Vagina (tissue), 2 donors: Measurements from ENCODE around the gene ATP11A. TPM values are rescaled to one million over a fixed set of nuclear protein-coding genes. Genes with fewer than 3 reads are reported as not detected.
A peak's percentile ranks its signal among the peaks of the same experiment; 100 is the strongest.
"Not testable (repeated sequence)": the region's sequence is repeated elsewhere in the genome, so short reads cannot be mapped to it uniquely, and the experiment has no call there.

ENCODE experiments used
- DNase-seq, 2 donors: peaks; one replicate each; pipeline ENCODE4 v3.0.0-alpha.2; 2017; ENCODE audit errors: extremely low spot score in 2 of 2
- H3K27ac ChIP-seq: fragments of 200-600 bp; sonication (generic); one replicate; pipeline ENCODE4 v1.5.1; 2019
- H3K27me3 ChIP-seq: fragments of 200-600 bp; sonication (generic); one replicate; pipeline ENCODE4 v1.5.1; 2019
- H3K36me3 ChIP-seq, 2 donors: fragments of 200-600 bp; sonication (generic); one replicate each; pipeline ENCODE4 v1.5.1; 2017 to 2019
- H3K4me1 ChIP-seq: fragments of 200-600 bp; sonication (generic); one replicate; pipeline ENCODE4 v1.5.1; 2019
- H3K4me3 ChIP-seq, 2 donors: fragments of 200-600 bp; sonication (generic); 1 replicate in 1 of 2; 2 replicates in 1 of 2; pipeline ENCODE4 v1.5.1; 2016 to 2019
- H3K9me3 ChIP-seq: fragments of 200-600 bp; sonication (generic); one replicate; pipeline ENCODE4 v1.5.1; 2019
- CTCF ChIP-seq, 3 experiments: fragments of 450-650 bp in 2 of 3; fragments of 200-600 bp in 1 of 3; sonication (generic) in 1 of 3; IDR thresholded peaks; one replicate each; pipeline ENCODE4 v1.5.1; 2017 to 2019; ENCODE audit warnings: antibody characterized with exemption in 3 of 3, mild to moderate bottlenecking in 2 of 3, moderate library complexity in 2 of 3
- POLR2A ChIP-seq, 2 donors: fragments of 450-650 bp; IDR thresholded peaks; one replicate each; pipeline ENCODE4 v1.6.1; 2017; ENCODE audit warnings: antibody characterized with exemption in 2 of 2, mild to moderate bottlenecking in 2 of 2, moderate library complexity in 2 of 2
- POLR2AphosphoS5 ChIP-seq, 2 donors: sonication (generic); formaldehyde crosslinking; IDR thresholded peaks; one replicate each; pipeline ENCODE4 v1.9.0; 2017; ENCODE audit warnings: antibody characterized with exemption in 2 of 2, mild to moderate bottlenecking in 2 of 2, low read depth in 1 of 2; ENCODE audit not compliant: insufficient read depth in 1 of 2
- intact Hi-C: fragments of 100-400 bp; cut with DNase I; formaldehyde crosslinking; loops from one replicate; pipeline ENCODE4 v1.15.1; 2023
- total RNA-seq: library from RNA; depleted of rRNA; stranded (reverse); fragments of >200 nt; gene quantifications from one replicate; pipeline ENCODE4 v1.2.3, GENCODE V29; 2016

Gene ATP11A
- total RNA-seq, 1 donor from 2014 or later: 33.4 TPM

GRCh38 chr13:112783978-112784371 is 94.1 kb downstream of the ATP11A start:
- peak in 1 of 2 donors; percentile 55 for DNase-seq
- no peaks in the 10 kb centered on the region for H3K36me3 ChIP-seq
- peak overlapping the region; percentile 49 for H3K27ac ChIP-seq
- intact Hi-C loops: no loop called here
- H3K4me1 ChIP-seq: peaks cover 31% of the 10 kb centered on the region
- no peaks in the 10 kb centered on the region for H3K27me3 ChIP-seq
- no peaks in the 10 kb centered on the region for H3K9me3 ChIP-seq
- TF ChIP-seq POLR2A (IDR thresholded peaks at IDR 0.05) (no peak), CTCF (IDR thresholded peaks at IDR 0.05) (no peak), POLR2AphosphoS5 (IDR thresholded peaks at IDR 0.05; ENCODE audit: insufficient read depth in 1 of 2, low read depth in 1 of 2) (no peak)
- no peak overlapping the region for H3K4me3 ChIP-seq

GRCh38 chr13:112784811-112785482 is 95.1 kb downstream of the ATP11A start:
- intact Hi-C loops: no loop called here
- TF ChIP-seq CTCF (IDR thresholded peaks at IDR 0.05): no peak
- H3K9me3 ChIP-seq: no peaks in the 10 kb centered on the region

GRCh38 chr13:112785483-112785856 is 95.6 kb downstream of the ATP11A start:
- intact Hi-C loops: no loop called here
- TF ChIP-seq CTCF (IDR thresholded peaks at IDR 0.05) (no peak), POLR2AphosphoS5 (IDR thresholded peaks at IDR 0.05; ENCODE audit: insufficient read depth in 1 of 2, low read depth in 1 of 2) (no peak), POLR2A (IDR thresholded peaks at IDR 0.05) (no peak)
- DNase-seq: peak in 1 of 2 donors; percentile 82
- H3K36me3 ChIP-seq: no peaks in the 10 kb centered on the region
- no peak overlapping the region for H3K4me3 ChIP-seq
- H3K9me3 ChIP-seq: no peaks in the 10 kb centered on the region
- H3K4me1 ChIP-seq: peaks cover 31% of the 10 kb centered on the region
- no peak overlapping the region for H3K27ac ChIP-seq
- H3K27me3 ChIP-seq: no peaks in the 10 kb centered on the region

More at GRCh38 chr13:112784811-112785482, 95.1 kb downstream of the ATP11A start:
- Histone ChIP-seq H3K36me3 (no peaks in the 10 kb centered on the region), H3K27ac (no peak overlapping the region), H3K4me1 (peaks cover 31% of the 10 kb centered on the region), H3K27me3 (no peaks in the 10 kb centered on the region), H3K4me3 (no peak overlapping the region)
- peak in 1 of 2 donors; percentile 43 for DNase-seq

GRCh38 chr13:112786810-112787209 is 97.0 kb downstream of the ATP11A start:
- H3K4me1 ChIP-seq: peaks cover 23% of the 10 kb centered on the region
- intact Hi-C loops, H3K4me3 ChIP-seq, H3K27ac ChIP-seq, H3K27me3 ChIP-seq, DNase-seq, H3K9me3 ChIP-seq, H3K36me3 ChIP-seq: not testable (repeated sequence)

- TF ChIP-seq POLR2A (IDR thresholded peaks at IDR 0.05) (no peak), POLR2AphosphoS5 (IDR thresholded peaks at IDR 0.05; ENCODE audit: insufficient read depth in 1 of 2, low read depth in 1 of 2) (no peak), CTCF (IDR thresholded peaks at IDR 0.05) (no peak)
- H3K4me3 ChIP-seq: no peak overlapping the region
- H3K36me3 ChIP-seq: no peaks in the 10 kb centered on the region
- H3K4me1 ChIP-seq: no peaks in the 10 kb centered on the region
- intact Hi-C loops: no loop called here
- no peaks in the 10 kb centered on the region for H3K9me3 ChIP-seq
- H3K27ac ChIP-seq: no peak overlapping the region
- no peaks in the 10 kb centered on the region for H3K27me3 ChIP-seq
- peak in 1 of 2 donors; percentile 77 for DNase-seq
These were observed 101.2 kb downstream of the ATP11A start for GRCh38 chr13:112790735-112791641.
